Lower leg skin (tissue), 3 donors: ENCODE measurements around the gene CTRB1.

Experiments used
- CTCF ChIP-seq, 3 donors: fragments of 450-650 bp; IDR thresholded peaks; one replicate each; pipeline ENCODE4 v1.5.1; 2016; ENCODE audit warnings: antibody characterized with exemption in 3 of 3, mild to moderate bottlenecking in 3 of 3, moderate library complexity in 2 of 3
- POLR2A ChIP-seq, 2 donors: fragments of 450-650 bp; IDR thresholded peaks; one replicate each; pipeline ENCODE4 v1.6.1; 2016 to 2017; ENCODE audit warnings: antibody characterized with exemption in 2 of 2, mild to moderate bottlenecking in 1 of 2, moderate library complexity in 1 of 2

- TF ChIP-seq CTCF (IDR thresholded peaks at IDR 0.05) (no peak), POLR2A (IDR thresholded peaks at IDR 0.05) (no peak)
Observed at GRCh38 chr16:75193730-75194444, 24.9 kb upstream of the CTRB1 start.
